NCI-H2196 (cell line): ENCODE data around the gene BCS1L.

Source experiments
- DNase-seq: peaks from one replicate; lab custom pipeline; 2025; ENCODE audit not compliant: unreplicated experiment; lab: John Stamatoyannopoulos, UW

The BCS1L gene

DNA sequence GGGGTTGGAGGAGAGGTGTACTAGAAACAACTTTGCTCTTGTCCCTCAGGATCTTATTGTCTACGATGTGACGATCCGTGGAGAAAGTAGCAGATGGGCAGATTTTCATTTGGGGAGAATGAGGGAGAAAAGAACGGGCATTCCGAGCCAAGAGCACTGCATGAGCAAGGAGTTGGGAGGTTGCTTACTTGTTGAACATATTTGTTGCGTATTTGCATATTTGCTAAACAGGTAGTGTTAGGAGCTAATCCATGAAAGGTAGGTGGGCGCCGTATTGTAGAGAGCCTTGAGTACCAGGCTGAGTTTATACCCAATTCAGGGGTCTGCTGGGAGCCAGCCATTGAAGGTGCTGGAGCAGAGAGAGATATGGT is 490 bp downstream of the BCS1L start:
- DNase-seq: no peak

DNA sequence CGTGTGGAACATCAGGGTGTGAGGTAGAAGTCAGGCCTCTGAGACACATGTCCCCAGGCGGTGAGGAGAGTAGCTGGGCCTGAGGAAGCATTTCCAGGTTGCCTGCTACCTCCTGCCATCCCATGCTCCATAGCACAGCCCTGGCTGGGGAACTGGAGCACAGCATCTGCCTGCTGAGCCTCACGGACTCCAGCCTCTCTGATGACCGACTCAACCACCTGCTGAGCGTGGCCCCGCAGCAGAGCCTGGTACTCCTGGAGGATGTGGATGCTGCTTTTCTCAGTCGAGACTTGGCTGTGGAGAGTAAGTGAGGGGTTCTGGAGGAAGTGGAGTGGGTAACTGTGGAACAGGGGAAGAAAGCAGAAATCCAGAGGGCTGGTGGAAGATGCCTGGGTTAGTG is 2.9 kb downstream of the BCS1L start:
- no peak for DNase-seq

GRCh38 chr2:218662827-218663226 is 3.3 kb downstream of the BCS1L start:
- no peak for DNase-seq

GRCh38 chr2:218663901-218664300 is 4.4 kb downstream of the BCS1L start:
- DNase-seq: no peak

- no peak for DNase-seq
These were observed 5.2 kb downstream of the BCS1L start for GRCh38 chr2:218664653-218665052.

- peak; percentile 7 for DNase-seq
These were observed 11.7 kb downstream of the BCS1L start for GRCh38 chr2:218671097-218671653.

DNA sequence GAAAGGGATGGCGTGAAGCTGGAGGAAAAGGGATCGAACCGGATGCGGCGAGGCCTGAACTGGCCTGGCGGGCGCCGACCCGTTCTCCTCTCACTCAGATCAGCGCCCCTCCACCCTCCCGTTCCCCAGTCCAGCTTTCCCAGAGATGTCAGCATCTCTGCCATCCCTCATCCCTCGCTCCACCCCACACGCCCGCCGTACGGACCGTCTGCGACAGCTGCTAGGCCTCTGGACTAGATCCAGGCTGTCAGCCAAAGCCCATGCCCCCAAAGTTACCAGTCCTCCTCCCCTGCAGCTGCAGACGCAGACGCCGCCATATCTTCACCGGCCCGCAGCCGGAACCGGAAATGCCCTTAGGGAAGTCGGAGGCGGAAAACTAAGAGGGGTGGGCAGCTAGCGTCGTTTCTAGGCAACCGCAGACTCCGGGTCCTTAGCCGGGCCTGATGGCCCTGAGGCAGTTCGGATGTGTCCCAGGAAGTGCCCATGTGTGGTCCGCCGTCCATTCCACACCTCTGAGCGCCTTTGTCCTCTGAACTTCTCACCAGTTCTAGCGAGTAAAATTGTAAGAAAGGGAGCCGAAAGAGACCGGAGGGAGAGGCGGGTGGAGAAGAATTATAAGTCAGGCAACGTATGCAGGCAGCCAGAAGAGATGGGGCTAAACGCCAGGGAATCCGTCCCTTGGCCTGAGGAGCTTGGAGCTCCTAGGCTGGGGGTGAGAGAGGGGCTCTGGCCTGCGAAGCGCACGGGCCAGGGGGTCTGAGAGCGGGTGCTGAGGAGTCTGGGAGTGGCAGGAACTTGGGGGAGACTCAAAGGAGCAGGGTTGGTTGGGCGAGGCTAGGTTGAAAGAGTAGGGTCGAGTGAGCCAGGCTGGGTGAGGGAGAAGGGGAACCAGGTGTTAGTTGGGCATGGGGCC is 12.4 kb downstream of the BCS1L start, which contains the start of the genes RNF25 and STK36:
RNF25 (minus strand) TSS at position 349 of the 913 bp plus-strand sequence; CDS start at position 317, 32 bp downstream.
STK36 (plus strand) TSS at position 433 of the 913 bp plus-strand sequence. CDS start 744 bp downstream, outside the sequence.
- DNase-seq: peak; percentile 88

DNA sequence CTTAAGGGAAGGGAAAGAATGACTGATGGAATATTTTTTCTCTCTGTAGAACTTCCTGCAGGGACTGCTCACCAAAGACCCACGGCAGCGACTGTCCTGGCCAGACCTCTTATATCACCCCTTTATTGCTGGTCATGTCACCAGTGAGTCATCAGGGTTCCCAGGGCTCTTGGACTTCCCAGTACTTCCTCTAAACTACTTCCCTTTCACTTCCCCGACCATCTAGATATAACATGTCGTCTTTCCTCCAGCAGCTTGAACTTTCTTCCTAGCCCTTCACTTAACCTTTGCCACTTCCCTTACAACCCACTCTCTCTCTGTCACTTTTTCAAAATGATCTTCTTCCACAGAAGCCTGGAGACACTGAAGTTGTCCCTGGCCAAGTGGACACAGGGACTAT is 19.6 kb downstream of the BCS1L start:
- no peak for DNase-seq

- DNase-seq: no peak
These were observed 20.6 kb downstream of the BCS1L start for GRCh38 chr2:218680061-218680460.

- DNase-seq: peak; percentile 74
These were observed 28.0 kb downstream of the BCS1L start for GRCh38 chr2:218687400-218688060.

DNA sequence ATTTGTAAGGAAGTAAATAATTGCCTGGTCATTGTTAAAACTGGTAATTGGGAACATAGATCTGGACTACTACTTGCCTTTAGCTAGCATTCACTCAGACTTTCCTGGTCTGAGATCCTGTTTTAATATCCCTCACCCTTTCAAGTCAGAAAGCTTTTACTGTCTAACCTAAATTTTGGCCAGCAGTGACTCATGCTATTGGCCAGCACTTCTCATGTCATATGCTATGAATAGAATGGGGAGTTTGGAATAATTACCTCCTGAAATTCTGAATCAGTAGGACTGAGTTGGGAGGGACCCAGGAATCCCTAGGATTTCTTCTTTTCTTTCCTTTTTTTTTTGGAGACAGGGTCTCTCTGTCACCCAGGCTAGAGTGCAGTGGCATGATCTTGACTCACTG is 31.8 kb downstream of the BCS1L start:
- no peak for DNase-seq

- no peak for DNase-seq
These were observed 35.1 kb downstream of the BCS1L start for GRCh38 chr2:218694405-218695145.

DNA sequence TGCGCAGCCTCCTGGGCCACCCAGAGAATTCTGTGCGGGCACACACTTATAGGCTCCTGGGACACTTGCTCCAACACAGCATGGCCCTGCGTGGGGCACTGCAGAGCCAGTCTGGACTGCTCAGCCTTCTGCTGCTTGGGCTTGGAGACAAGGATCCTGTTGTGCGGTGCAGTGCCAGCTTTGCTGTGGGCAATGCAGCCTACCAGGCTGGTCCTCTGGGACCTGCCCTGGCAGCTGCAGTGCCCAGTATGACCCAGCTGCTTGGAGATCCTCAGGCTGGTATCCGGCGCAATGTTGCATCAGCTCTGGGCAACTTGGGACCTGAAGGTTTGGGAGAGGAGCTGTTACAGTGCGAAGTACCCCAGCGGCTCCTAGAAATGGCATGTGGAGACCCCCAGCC is 39.4 kb downstream of the BCS1L start:
- no peak for DNase-seq

- DNase-seq: no peak
These were observed 42.3 kb downstream of the BCS1L start for GRCh38 chr2:218701806-218702205.

- DNase-seq: no peak
These were observed 43.9 kb downstream of the BCS1L start for GRCh38 chr2:218703341-218703740.

DNA sequence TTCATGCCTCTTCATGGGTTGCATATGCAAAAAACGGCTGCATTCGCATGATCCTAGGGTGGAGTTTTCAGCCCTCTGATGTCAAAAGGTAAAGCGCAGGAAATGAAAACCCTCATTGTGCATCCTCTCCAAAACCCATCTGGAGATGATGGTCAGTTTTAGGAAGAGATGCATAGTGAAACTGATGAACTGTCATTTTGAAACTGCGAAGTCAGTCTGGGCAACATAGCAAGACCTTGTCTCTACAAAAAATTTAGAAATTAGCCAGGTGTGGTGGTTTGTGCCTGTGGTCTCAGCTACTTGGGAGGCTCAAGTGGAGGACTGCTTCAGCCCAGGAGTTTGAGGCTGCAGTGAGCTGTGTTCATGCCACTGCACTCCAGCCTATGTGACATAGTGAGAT is 48.6 kb downstream of the BCS1L start:
- no peak for DNase-seq

GRCh38 chr2:218709908-218710307 is 50.4 kb downstream of the BCS1L start:
- DNase-seq: no peak

- DNase-seq: no peak
These were observed 50.8 kb downstream of the BCS1L start for GRCh38 chr2:218710334-218710686.

DNA sequence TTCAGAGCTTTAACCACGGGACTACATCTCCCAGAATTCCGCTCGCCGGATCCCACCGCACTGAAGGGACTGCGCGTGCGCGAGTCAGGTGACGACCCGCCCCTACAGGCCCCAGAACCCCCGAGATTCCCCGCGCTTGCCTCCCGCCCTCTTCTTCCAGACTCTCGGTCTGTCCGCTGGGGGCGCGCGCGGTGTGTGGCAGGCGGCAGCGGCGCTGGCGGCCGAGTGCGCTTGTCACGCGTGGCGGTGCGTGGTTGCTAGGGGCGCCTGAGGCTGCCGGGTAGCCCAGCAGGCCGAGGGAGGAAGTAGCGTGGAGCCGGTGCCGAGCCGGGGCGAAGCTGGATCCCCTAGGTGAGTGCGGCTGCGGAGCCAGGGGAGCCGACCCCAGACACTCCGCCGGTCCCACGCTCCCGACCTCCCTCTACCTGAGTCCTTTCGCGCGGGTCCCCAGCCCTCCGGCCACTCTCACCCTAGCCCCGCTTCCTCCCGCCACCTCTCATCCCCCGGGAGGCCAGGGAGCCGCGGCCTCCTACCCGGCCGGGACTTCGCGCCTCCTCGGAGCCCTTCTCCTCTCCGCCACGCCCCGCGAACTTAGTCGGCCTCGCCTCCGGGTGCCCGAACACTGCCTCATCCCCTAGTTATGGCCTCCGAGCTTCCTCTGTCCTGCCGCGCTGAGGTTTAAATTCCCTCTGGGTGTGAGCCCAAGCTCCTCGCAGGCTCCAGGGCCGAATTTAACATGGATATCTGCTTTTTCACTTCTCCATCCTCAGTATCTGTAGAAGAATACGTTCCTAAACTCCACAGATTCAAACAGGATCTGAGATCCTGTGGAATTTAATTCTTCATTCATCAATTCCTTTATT is 51.4 kb downstream of the BCS1L start, which contains the start of gene TTLL4:
TTLL4 (plus strand) TSS at position 149 of the 863 bp plus-strand sequence. CDS start 26,842 bp downstream, outside the sequence.
- peak; percentile 97 for DNase-seq

- DNase-seq: no peak
These were observed 52.1 kb downstream of the BCS1L start for GRCh38 chr2:218711550-218711929.
